Subcutaneous abdominal adipose tissue (tissue), 5 donors: ENCODE results near the gene RIN3.

Experiments used
- H3K27ac ChIP-seq: one replicate; pipeline ENCODE4 v1.7.0; 2013; ENCODE audit warnings: low read depth, mild to moderate bottlenecking, inconsistent platforms, low read length, moderate library complexity
- H3K27me3 ChIP-seq, 5 donors: one replicate each; pipeline ENCODE4 v1.7.0; 2013; ENCODE audit warnings: low read length in 5 of 5, inconsistent platforms in 1 of 5; ENCODE audit not compliant: control insufficient read depth in 5 of 5, insufficient read depth in 4 of 5
- H3K36me3 ChIP-seq, 5 donors: one replicate each; pipeline ENCODE4 v1.7.0; 2013; ENCODE audit warnings: low read length in 5 of 5; ENCODE audit not compliant: control insufficient read depth in 5 of 5, insufficient read depth in 5 of 5
- H3K4me1 ChIP-seq, 5 donors: one replicate each; pipeline ENCODE4 v1.7.0; 2013; ENCODE audit warnings: low read length in 5 of 5, mild to moderate bottlenecking in 3 of 5, moderate library complexity in 1 of 5; ENCODE audit not compliant: control insufficient read depth in 5 of 5, insufficient read depth in 5 of 5
- H3K4me3 ChIP-seq, 5 donors: one replicate each; pipeline ENCODE4 v1.7.0; 2013; ENCODE audit warnings: low read length in 5 of 5, low read depth in 1 of 5
- H3K9ac ChIP-seq, 5 donors: one replicate each; pipeline ENCODE4 v1.7.0; 2013; ENCODE audit warnings: low read length in 5 of 5, mild to moderate bottlenecking in 4 of 5, moderate library complexity in 3 of 5
- H3K9me3 ChIP-seq, 5 donors: one replicate each; pipeline ENCODE4 v1.7.0; 2013; ENCODE audit warnings: low read length in 5 of 5; ENCODE audit not compliant: control insufficient read depth in 5 of 5
- donor health status: healthy.
- donor health status: healthy.
- donor health status: healthy.
- donor health status: healthy.
- donor health status: healthy.

RIN3 gene

DNA sequence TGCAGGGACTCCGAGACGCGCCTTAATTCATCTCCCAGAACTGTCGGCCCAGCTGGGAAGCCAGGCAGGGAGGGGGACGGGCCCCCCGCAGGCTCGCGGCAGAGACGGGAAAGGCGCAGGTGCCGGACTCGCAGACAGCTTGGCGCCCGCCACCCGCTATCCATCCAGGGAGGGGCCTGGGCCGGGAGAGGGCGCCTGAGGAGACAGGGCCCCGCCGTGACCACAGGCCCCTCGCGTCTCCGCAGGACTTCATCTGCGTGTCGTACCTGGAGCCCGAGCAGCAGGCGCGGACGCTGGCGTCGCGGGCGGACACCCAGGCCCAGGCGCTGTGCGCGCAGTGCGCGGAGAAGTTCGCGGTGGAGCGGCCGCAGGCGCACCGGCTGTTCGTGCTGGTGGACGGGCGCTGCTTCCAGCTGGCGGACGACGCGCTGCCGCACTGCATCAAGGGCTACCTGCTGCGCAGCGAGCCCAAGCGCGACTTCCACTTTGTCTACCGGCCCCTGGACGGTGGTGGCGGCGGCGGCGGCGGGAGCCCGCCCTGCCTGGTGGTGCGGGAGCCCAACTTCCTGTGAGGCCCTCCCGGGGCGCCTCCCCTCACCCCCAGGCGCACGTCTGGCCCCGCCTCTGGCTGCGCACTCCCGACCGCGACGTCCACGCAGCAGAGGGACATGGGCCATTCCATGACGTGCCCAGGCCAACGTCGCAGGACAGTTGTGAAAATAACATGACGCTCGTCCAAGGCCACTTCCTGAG is 174.3 kb downstream of the RIN3 start:
- peak overlapping the region in 3 of 5 donors; percentile 17 to 59 (median 42) for H3K4me3 ChIP-seq

DNA sequence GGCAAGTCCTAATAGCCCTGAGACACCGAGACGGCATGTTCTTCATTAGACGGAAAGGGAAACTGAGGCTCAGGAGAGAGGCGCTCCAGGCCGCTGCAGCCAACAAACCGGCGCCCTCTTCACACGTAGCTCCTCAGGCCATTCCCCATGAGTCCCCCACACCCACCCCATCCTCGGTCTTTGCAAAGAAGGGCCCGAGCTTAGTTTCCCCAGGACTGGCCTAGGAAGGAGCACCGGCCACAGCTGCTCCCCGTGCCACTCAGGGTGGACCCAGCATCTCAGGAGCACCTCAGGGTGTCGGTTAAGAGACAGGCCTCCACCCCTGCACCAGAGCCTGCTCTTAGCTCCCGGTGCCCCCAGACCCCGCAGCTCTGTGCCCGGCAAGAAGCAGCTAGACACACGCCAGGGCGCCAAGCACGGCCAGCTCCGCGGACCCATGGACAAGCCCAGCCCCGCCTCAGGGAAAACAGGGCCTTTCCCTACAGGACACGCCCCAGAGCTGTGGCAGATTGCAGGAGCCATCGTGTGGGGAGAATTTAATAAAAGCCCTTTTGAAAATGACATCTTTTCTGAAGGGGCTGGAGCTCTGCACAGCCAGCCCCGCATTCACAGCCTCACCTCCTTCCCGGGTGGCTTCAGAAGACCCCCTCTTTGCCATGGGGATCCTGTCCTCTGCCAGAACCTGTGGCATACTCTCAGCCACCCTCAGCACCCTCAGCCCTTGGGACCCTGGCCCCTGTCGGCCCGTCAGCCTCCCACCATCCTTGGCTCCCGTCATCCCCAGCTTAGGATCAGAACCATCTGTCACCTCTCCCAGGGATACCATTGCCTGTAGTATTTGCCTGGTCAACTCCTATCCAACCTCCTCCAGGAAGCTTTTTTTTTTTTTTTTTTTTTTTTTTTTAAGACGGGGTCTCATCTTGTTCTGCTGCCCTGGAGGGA is 175.1 kb downstream of the RIN3 start:
- Histone ChIP-seq H3K9me3 (no peaks in the 10 kb centered on the region), H3K9ac (no peak overlapping the region), H3K4me1 (peaks cover 5 to 35% (median 20%) of the 10 kb centered on the region in 5 donors), H3K27ac (no peak overlapping the region), H3K27me3 (peaks cover 0 to 5% (median 0%) of the 10 kb centered on the region in 5 donors), H3K4me3 (peak overlapping the region in 1 of 5 donors; percentile 42), H3K36me3 (peaks cover 0 to 46% (median 14%) of the 10 kb centered on the region in 5 donors)

More for the DNA sequence above, 174.3 kb downstream of the RIN3 start:
- peaks cover 0 to 46% (median 14%) of the 10 kb centered on the region in 5 donors for H3K36me3 ChIP-seq
- H3K9ac ChIP-seq: no peak overlapping the region
- peaks cover 0 to 5% (median 0%) of the 10 kb centered on the region in 5 donors for H3K27me3 ChIP-seq
- H3K9me3 ChIP-seq: no peaks in the 10 kb centered on the region
- peaks cover 2 to 27% (median 15%) of the 10 kb centered on the region in 5 donors for H3K4me1 ChIP-seq
- no peak overlapping the region for H3K27ac ChIP-seq

DNA sequence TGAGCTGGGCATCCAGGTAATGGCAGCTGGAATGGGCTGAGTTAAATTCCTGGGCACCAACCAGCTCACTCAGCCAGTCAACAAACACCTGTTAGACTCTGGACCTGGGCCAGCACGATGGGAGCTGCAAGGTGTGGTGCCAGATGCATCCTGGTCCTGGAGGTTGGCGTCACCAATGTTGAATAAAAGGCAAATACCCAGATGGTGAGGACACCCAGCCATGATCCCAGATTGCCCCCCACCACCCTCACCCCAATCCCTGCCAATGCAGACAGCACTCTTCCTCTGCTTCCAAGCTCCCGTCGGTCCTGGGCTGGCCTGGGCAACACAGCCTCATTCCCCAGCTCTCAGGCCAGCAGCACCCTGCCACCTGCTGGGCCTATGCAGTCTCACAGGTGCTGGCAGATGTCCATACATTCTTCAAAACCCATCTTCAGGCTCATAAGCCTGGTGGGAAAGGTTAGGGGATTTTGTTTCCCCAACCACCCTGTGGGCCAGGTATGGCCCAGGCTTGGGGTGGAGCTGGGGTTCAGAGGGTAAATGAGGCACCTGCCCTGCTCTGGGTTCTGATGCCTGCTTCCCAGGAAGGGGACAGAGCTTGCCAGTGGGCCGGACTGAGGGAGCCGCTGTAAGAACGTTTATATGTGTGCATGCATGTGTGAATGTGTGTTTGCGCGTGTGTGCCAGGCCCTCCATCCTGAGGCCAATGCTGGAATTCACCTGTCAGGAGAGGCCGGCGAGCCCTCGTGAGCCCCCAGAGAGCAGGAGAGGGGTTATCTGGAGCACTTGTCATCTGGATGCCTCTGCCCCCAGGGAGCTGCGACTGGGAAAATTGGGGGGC is 176.8 kb downstream of the RIN3 start:
- peaks cover 0 to 5% (median 0%) of the 10 kb centered on the region in 5 donors for H3K27me3 ChIP-seq
- peaks cover 0 to 38% (median 14%) of the 10 kb centered on the region in 5 donors for H3K36me3 ChIP-seq
- H3K9me3 ChIP-seq: no peaks in the 10 kb centered on the region
- no peak overlapping the region for H3K27ac ChIP-seq
- no peak overlapping the region for H3K4me3 ChIP-seq
- H3K4me1 ChIP-seq: peaks cover 5 to 47% (median 31%) of the 10 kb centered on the region in 5 donors
- H3K9ac ChIP-seq: no peak overlapping the region

DNA sequence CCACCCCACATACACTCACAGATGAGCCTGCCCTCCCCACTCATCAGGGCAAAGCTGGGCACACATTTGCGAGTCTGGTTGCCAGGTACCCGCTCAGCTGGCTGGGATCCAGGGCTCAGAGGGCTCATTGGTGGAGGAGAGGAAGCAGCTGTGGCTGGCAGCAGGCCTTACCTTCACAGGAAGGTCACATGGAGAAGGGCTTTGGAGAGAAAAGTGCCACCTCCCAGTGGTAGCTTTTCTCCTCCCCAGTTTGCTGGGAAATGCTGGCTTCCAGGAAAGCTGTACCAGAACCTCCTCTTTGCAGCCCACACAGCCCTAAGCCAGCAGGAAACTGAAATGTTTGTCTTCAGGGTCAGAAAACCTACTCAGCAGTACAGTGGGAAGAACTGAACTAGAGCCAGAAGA is 179.2 kb downstream of the RIN3 start:
- H3K9ac ChIP-seq: no peak overlapping the region
- H3K27ac ChIP-seq: peak overlapping the region; percentile 16
- H3K36me3 ChIP-seq: peaks cover 0 to 23% (median 3%) of the 10 kb centered on the region in 5 donors
- no peaks in the 10 kb centered on the region for H3K9me3 ChIP-seq
- H3K4me1 ChIP-seq: peaks cover 5 to 33% (median 25%) of the 10 kb centered on the region in 5 donors
- no peak overlapping the region for H3K4me3 ChIP-seq
- peaks cover 0 to 5% (median 0%) of the 10 kb centered on the region in 5 donors for H3K27me3 ChIP-seq

DNA sequence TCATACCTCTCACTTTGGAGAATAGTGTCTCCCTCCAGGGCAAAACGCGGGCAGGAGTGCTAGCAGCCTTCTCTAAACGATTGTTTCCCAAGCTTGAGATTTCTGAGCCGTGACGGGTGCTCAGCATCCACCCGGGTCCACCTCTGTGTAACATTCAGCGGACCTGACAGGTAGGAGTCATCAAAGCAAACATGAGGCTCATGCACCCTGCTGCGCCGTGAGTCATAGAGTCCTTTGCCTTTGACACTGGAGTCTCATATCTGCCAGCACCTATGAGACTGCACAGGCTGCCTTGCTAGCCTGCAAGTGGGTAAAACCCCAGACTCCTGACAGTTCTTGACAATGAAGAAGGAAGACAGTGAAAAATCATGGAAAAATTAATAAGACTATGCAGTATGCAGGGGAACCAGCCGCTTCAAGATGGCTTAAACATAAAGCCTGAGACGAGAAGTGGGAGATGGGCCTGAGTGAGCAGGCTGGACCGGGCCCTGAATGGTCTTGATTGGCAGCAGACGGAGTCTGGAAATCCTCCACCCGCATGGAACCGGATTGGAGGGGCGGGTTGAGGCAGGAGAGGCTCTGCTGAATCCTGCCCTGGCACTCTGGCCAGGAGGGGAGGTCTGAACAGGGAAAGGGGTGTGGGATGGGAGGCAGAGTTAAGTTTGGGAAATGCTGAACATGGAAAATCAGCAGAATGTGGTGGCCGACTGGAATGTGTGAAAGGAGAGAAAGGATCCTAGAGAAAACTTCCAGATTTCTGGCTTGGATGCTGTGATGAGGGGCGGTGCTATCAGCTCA is 180.6 kb downstream of the RIN3 start:
- Histone ChIP-seq H3K4me1 (peaks cover 5 to 31% (median 25%) of the 10 kb centered on the region in 5 donors), H3K4me3 (no peak overlapping the region), H3K27me3 (peaks cover 0 to 5% (median 0%) of the 10 kb centered on the region in 5 donors), H3K36me3 (peaks cover 0 to 10% (median 0%) of the 10 kb centered on the region in 5 donors), H3K27ac (no peak overlapping the region), H3K9me3 (no peaks in the 10 kb centered on the region), H3K9ac (no peak overlapping the region)

DNA sequence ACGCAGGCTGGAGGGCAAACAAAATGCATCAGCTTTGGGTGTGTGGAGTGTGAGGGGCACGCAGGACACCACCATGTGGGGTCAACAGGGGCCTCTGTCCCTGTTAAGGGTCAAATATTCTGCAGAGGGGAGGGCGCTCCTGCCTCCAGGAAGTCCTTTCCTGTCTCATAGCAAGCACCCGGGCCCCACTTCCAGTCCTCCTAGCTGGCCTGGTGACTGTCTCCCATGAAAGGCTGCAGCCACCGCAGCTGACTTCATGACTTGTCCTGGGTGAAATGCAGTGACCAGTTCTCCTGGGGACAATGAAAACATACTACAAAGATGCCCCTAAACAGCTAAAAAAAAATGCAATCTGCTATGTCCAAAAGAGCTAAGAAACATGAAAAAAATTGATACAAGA is 181.2 kb downstream of the RIN3 start:
- Histone ChIP-seq H3K4me1 (peaks cover 5 to 31% (median 25%) of the 10 kb centered on the region in 5 donors), H3K36me3 (peaks cover 0 to 10% (median 0%) of the 10 kb centered on the region in 5 donors), H3K27me3 (peaks cover 0 to 5% (median 0%) of the 10 kb centered on the region in 5 donors), H3K27ac (no peak overlapping the region), H3K4me3 (no peak overlapping the region), H3K9ac (no peak overlapping the region), H3K9me3 (no peaks in the 10 kb centered on the region)

DNA sequence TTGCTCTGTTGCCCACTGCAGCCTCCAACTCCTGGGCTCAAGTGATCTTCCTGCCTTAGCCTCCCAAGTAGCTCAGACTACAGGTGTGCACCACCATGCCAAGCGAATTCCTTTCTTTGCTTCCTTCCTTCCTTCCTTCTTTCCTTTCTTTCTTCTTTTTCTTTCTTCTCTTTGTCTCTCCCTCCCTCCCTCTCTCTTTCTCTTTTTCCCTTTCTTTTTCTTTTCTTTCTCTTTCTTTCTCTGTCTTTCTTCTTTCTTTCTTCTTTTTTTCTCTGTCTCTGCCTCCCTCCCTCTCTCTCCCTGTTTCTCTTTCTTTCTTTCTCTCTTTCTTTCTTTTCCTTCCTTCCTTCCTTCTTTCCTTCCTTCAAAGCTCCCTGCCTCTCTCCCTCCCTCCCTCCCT is 182.0 kb downstream of the RIN3 start:
- Histone ChIP-seq H3K27ac (no peak overlapping the region), H3K9ac (no peak overlapping the region)

DNA sequence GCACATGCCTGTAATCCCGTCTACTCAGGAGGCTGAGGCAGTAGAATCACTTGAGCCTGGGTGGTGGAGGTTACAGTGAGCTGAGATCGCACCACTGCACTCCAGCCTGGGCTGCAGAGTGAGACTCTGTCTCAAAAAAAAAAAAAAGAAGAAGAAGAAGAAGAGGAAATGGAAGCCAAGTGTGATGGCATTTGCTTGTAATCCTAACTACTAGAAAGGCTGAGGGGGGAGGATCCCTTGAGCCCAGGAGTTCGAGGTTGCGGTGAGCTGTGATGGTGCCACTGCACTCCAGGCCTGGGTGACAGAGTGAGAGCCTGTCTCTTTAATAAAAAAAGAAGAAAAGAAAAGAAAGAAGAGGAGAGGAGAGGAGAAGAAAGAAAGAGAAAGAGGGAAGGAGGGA is 182.8 kb downstream of the RIN3 start:
- Histone ChIP-seq H3K4me3 (no peak overlapping the region), H3K4me1 (peaks cover 5 to 31% (median 25%) of the 10 kb centered on the region in 5 donors), H3K9me3 (no peaks in the 10 kb centered on the region), H3K27me3 (peaks cover 0 to 3% (median 0%) of the 10 kb centered on the region in 5 donors), H3K9ac (no peak overlapping the region), H3K27ac (no peak overlapping the region), H3K36me3 (no peaks in the 10 kb centered on the region)

More for the DNA sequence above, 182.0 kb downstream of the RIN3 start:
- Histone ChIP-seq H3K27me3 (peaks cover 0 to 5% (median 0%) of the 10 kb centered on the region in 5 donors), H3K4me1 (peaks cover 5 to 31% (median 25%) of the 10 kb centered on the region in 5 donors), H3K4me3 (no peak overlapping the region), H3K36me3 (peaks cover 0 to 3% (median 0%) of the 10 kb centered on the region in 5 donors), H3K9me3 (no peaks in the 10 kb centered on the region)
